HEK293T (cell line): ENCODE measurements around the gene FRAT2.
"Not testable (repeated sequence)": the region's sequence is repeated elsewhere in the genome, so short reads cannot be mapped to it uniquely, and the experiment has no call there.

Experiments used
- ARNT ChIP-seq: fragments of 450-650 bp; IDR thresholded peaks from 2 replicates; pipeline ENCODE4 v1.6.1; 2017; ENCODE audit warnings: mild to moderate bottlenecking
- FOXA1 ChIP-seq: fragments of 450-650 bp; IDR thresholded peaks from 2 replicates; pipeline ENCODE4 v1.6.1; 2016; ENCODE audit warnings: mild to moderate bottlenecking
- FOXK2 ChIP-seq: fragments of 450-650 bp; IDR thresholded peaks from 2 replicates; pipeline ENCODE4 v1.6.1; 2016; ENCODE audit warnings: mild to moderate bottlenecking
- FOXM1 ChIP-seq: fragments of 450-650 bp; IDR thresholded peaks from 2 replicates; pipeline ENCODE4 v1.6.1; 2017; ENCODE audit warnings: mild to moderate bottlenecking, borderline replicate concordance
- NFRKB ChIP-seq: fragments of 450-650 bp; IDR thresholded peaks from 2 replicates; pipeline ENCODE4 v1.6.1; 2016; ENCODE audit warnings: mild to moderate bottlenecking, moderate library complexity
- SP1 ChIP-seq: fragments of 450-650 bp; IDR thresholded peaks from 2 replicates; pipeline ENCODE4 v1.6.1; 2017
- SUZ12 ChIP-seq: fragments of 450-650 bp; IDR thresholded peaks from 2 replicates; pipeline ENCODE4 v1.6.1; 2016; ENCODE audit warnings: mild to moderate bottlenecking
- TARDBP ChIP-seq: fragments of 450-650 bp; IDR thresholded peaks from 2 replicates; pipeline ENCODE4 v1.6.1; 2016
- ZNF384 ChIP-seq: fragments of 450-650 bp; IDR thresholded peaks from 2 replicates; pipeline ENCODE4 v1.6.1; 2016

DNA sequence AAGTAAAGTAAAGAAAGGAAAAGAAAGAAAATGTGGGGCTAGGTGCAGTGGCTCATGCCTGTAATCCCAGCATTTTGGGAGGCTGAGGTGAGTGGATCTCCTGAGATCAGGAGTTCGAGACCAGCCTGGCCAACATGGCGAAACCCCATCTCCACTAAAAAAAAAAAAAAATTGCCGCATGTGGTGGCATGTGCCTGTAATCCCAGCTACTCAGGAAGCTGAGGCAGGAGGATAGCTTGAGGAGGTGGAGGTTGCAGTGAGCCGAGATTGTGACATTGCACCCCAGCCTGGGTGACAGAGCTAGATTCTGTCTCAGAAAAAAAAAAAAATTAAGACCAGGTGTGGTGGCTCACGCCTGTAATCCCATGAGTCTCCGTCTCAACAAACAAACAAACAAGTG lies 9.1 kb upstream of the FRAT2 start:
- not testable (repeated sequence) for TF ChIP-seq ARNT, SP1, TARDBP, FOXK2, FOXA1, NFRKB, ZNF384, FOXM1, SUZ12
